Mesodermal cell (in vitro differentiated cells): ENCODE measurements around the gene TMEM117.
"Not testable (repeated sequence)": the region's sequence is repeated elsewhere in the genome, so short reads cannot be mapped to it uniquely, and the experiment has no call there.

ENCODE experiments used
- H3K27ac ChIP-seq: 2 replicates; pipeline ENCODE4 v1.7.0; 2013; ENCODE audit warnings: mild to moderate bottlenecking, low read depth, low read length, moderate library complexity; ENCODE audit not compliant: severe bottlenecking
- H3K36me3 ChIP-seq: 2 replicates; pipeline ENCODE4 v1.7.1; 2013; ENCODE audit warnings: mild to moderate bottlenecking, low read length, moderate library complexity; ENCODE audit not compliant: control insufficient read depth, insufficient read depth
- H3K4me1 ChIP-seq: one replicate; pipeline ENCODE4 v1.7.1; 2013; ENCODE audit warnings: mild to moderate bottlenecking, low read length; ENCODE audit not compliant: insufficient read depth, control insufficient read depth, poor library complexity, severe bottlenecking
- H3K4me3 ChIP-seq: 2 replicates; pipeline ENCODE4 v1.7.0; 2013; ENCODE audit warnings: low read length, control low read depth, mild to moderate bottlenecking; ENCODE audit not compliant: insufficient read depth, poor library complexity, severe bottlenecking; ENCODE audit errors: extremely low read depth
- H3K9me3 ChIP-seq: 2 replicates; pipeline ENCODE4 v1.7.1; 2013; ENCODE audit warnings: mild to moderate bottlenecking, low read length, moderate library complexity; ENCODE audit not compliant: control insufficient read depth
- WGBS, 2 experiments: methylation state at CpG; one replicate each; pipeline ENCODE4 v1.1.5; 2013; ENCODE audit warnings: missing lambda C conversion rate in 2 of 2; ENCODE audit not compliant: insufficient coverage in 2 of 2; 5-methylcytosine and 5-hydroxymethylcytosine counted together

Gene TMEM117

DNA sequence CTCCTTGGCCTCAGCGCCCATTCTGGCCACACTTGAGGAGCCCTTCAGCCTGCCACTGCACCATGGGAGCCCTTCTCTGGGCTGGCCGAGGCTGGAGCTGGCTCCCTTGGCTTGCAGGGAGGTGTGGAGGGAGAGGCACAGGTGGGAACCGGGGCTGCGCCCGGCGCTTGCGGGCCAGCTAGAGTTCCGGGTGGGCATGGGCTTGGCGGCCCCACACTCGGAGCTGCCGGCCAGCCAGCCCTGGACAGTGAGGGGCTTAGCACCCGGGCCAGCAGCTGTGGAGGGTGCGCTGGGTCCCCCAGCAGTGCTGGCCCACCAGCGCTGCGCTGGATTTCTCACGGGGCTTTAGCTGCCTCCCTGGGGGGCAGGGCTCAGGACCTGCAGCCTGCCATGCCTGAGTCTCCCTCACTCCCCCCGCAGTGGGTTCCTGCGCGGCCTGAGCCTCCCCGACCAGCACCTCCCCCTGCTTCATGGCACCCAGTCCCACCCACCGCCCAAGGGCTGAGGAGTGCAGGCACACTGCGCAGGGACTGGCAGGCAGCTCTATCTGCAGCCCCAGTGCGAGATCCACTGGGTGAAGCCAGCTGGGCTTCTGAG is 28.0 kb downstream of the TMEM117 start:
- Histone ChIP-seq H3K9me3 (no peaks in the 10 kb centered on the region), H3K27ac (no peak overlapping the region), H3K36me3 (no peaks in the 10 kb centered on the region), H3K4me3 (no peak overlapping the region), H3K4me1 (peaks cover 3% of the 10 kb centered on the region)
- WGBS, 2 experiments = 96 to 98% methylated on average over 16 to 20 of the region's 23 CpGs

DNA sequence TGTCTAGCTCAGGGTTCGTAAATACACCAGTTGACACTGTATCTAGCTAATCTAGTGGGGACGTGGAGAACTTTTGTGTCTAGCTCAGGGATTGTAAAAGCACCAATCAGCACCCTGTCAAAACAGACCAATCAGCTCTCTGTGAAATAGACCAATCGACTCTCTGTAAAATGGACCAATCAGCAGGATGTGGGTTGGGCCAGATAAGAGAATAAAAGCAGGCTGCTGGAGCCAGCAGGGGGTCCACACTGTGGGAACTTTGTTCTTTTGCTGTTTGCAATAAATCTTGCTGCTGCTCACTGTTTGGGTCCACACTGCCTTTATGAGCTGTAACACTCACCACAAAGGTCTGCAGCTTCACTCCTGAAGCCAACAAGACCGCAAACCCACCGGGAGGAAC is 28.7 kb downstream of the TMEM117 start:
- H3K9me3 ChIP-seq, H3K4me3 ChIP-seq, H3K27ac ChIP-seq, H3K4me1 ChIP-seq, H3K36me3 ChIP-seq: not testable (repeated sequence)
- WGBS, 2 experiments = 85 to 100% methylated on average over 3 to 5 of the region's 5 CpGs

DNA sequence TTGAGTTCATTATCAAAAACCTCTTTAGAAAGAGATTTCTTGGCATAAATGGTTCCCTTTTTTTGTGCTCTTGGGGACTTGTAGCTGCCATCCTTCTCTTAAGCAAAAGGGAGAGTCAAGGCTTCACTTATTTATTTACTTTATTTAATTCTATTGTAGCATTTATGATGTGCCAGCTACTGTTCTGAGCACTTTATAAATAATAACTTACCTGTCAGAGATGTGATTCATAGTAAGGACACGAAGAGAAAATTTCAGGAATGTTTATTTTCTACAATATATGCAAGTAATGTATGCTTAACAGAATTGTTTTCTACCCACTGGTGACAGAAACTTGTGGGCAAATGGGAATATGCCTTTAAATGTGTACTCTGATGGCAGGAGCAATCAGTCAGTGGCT is 33.3 kb downstream of the TMEM117 start:
- H3K4me1 ChIP-seq = no peaks in the 10 kb centered on the region
- no peak overlapping the region for H3K4me3 ChIP-seq
- H3K27ac ChIP-seq = no peak overlapping the region
- H3K36me3 ChIP-seq = no peaks in the 10 kb centered on the region
- H3K9me3 ChIP-seq = no peaks in the 10 kb centered on the region
- no CpG with 5 or more reads among the region's 1 CpG for WGBS, 2 experiments

DNA sequence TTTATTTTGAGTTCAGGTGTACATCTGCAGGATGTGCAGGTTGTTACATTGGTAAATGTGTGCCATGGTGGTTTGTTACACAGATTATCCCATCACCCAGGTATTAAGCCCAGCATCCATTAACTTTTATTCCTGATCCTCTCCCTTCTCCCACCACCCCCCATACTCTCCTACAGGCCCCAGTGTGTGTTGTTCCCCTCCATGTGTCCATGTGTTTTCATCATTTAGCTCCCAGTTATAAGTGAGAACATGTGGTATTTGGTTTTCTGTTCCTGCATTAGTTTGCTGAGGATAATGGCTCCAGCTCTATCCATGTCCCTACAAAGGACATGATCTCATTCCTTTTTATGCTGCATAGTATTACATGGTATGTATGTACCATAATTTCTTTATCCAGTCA is 33.9 kb downstream of the TMEM117 start:
- not testable (repeated sequence) for H3K4me3 ChIP-seq, H3K27ac ChIP-seq, H3K4me1 ChIP-seq, H3K9me3 ChIP-seq, H3K36me3 ChIP-seq

DNA sequence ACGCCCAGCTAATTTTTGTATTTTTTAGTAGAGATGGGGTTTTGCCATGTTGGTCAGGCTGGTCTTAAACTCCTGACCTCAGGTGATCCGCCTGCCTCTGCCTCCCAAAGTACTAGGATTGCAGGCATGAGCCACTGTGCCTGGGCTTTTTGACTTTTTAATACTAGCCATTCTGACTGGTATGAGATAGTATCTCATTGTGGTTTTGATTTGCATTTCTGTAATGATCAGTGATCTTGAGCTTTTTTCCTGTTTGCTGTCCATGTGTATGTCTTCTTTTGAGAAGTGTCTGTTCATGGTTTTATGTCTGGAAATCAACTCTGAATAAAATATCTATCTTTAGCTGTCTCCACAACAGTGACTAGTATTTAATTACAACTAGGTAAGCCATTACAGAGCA is 35.4 kb downstream of the TMEM117 start:
- 75 to 100% methylated on average over 1 of the region's 2 CpGs for WGBS, 2 experiments
- not testable (repeated sequence) for H3K27ac ChIP-seq

DNA sequence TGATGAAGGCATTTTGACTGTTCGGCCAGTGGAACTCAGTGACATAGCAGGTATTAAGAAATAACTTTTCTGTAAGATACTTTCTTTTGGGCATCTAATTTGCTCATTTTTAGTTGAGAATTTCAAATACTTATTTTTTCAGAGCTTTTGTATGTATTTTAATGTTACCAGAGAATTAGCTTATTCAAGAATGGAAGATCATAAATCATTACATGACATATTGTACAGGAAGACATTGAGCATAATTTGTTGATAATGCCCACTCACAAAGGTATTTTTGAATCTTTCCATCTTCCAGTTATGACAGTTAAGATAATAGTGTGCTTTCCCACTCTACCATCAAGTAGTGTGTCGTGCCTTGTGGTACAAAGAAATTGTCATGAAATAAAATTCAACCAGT is 36.5 kb downstream of the TMEM117 start:
- H3K36me3 ChIP-seq = no peaks in the 10 kb centered on the region
- no peaks in the 10 kb centered on the region for H3K9me3 ChIP-seq
- WGBS, 2 experiments = 100% methylated on average over 1 of the region's 2 CpGs; no CpG with 5 or more reads in 1 of the 2 experiments
- H3K4me3 ChIP-seq = no peak overlapping the region
- H3K27ac ChIP-seq = no peak overlapping the region
- no peaks in the 10 kb centered on the region for H3K4me1 ChIP-seq

More for the DNA sequence above, 35.4 kb downstream of the TMEM117 start:
- H3K9me3 ChIP-seq, H3K4me3 ChIP-seq, H3K36me3 ChIP-seq, H3K4me1 ChIP-seq: not testable (repeated sequence)

DNA sequence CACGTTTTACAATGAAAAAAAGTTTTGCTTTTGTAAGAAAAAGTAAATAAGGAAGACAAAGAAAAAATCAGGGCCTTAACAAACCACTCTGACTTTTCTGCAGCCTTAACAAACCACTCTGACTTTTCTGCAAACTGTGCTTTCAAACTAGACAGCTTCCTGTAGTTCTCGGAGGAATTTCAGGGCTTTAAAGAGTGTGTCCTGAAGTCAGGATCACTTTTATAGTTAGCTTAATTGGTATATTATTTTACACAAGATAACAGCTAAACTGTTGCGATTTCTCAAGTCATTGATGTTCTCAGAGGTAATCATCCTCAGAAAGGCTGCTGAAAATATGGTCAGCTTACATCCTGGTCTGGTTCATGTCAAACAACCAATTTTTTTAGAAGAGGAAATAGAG is 42.2 kb downstream of the TMEM117 start:
- WGBS, 2 experiments = 100% methylated on average over 1 of the region's 3 CpGs; no CpG with 5 or more reads in 1 of the 2 experiments
- H3K36me3 ChIP-seq = no peaks in the 10 kb centered on the region
- H3K4me1 ChIP-seq = no peaks in the 10 kb centered on the region
- no peak overlapping the region for H3K27ac ChIP-seq
- H3K9me3 ChIP-seq = no peaks in the 10 kb centered on the region
- H3K4me3 ChIP-seq = no peak overlapping the region

DNA sequence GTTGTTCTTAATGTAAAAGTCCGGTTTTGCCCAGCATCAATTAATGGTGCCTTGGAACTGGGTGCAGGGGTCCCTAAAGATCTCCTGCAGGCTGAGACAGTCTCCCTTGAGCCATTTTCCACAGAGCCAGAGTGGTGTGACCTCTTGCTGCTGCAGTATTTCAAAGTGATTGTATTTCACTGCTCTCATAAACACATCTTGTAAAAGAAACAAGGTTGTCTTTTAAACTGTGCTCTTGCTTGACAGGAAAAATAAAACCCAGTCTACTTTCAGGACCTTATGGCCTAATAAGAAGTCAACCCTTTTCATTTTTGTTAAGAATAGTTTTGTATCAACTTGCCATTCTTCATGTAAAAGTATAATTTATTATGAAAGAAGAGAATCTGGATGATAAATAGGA is 44.7 kb downstream of the TMEM117 start:
- Histone ChIP-seq H3K4me3 (no peak overlapping the region), H3K27ac (no peak overlapping the region), H3K4me1 (no peaks in the 10 kb centered on the region), H3K36me3 (no peaks in the 10 kb centered on the region), H3K9me3 (no peaks in the 10 kb centered on the region)
- 88 to 100% methylated on average over 1 of the region's 1 CpG for WGBS, 2 experiments

DNA sequence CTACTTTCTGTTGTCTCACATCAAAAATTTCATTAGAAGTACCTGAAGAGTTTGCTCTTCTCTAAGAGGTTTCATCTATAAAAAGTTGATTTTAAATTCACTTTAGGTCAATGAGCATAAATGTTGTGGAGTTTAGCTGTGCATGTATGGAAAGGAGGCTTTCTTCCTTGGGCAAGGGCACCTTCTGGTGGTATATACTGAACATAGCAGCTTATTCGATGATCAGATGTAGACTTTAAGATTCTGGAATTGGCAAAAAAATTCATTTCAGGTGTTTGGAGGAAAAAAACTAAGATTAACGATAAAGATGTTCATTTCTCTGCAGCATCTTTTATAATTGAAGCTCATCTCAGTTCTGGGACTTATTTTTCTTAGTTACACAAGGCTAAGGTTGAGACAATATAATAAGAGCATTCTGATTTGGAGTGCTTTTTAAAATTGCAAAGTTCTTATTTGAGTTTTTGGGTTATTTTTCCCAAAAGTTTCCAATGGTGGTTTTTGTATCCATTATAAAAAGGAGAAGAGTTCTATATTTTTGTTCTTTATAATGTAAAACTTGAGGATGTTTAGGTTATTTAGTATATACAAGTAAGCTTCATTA is 46.8 kb downstream of the TMEM117 start:
- no peaks in the 10 kb centered on the region for H3K9me3 ChIP-seq
- no peaks in the 10 kb centered on the region for H3K36me3 ChIP-seq
- WGBS, 2 experiments = 0 to 22% methylated on average over 1 of the region's 2 CpGs
- H3K27ac ChIP-seq = no peak overlapping the region
- H3K4me3 ChIP-seq = no peak overlapping the region
- H3K4me1 ChIP-seq = no peaks in the 10 kb centered on the region

DNA sequence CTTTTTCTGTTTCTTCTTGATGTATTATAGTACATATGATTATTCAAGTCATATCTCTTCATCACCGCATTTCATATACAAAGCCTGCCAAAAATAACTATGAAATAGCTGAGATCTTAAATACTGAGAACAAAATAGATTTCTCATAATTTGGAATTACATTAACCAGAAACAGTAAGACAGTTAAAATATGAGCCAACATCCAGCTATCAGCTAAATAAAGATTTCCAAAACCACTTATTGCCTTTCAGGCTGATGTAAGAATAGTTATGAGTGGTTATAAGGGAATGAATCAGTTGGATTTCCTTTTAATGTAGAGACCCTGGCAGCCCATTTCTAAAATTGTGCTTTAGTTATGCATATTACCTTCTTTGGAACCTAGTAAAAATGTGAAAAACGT is 47.4 kb downstream of the TMEM117 start:
- Histone ChIP-seq H3K4me1 (no peaks in the 10 kb centered on the region), H3K36me3 (no peaks in the 10 kb centered on the region), H3K4me3 (no peak overlapping the region), H3K9me3 (no peaks in the 10 kb centered on the region), H3K27ac (no peak overlapping the region)
- no CpG with 5 or more reads among the region's 2 CpGs for WGBS, 2 experiments

DNA sequence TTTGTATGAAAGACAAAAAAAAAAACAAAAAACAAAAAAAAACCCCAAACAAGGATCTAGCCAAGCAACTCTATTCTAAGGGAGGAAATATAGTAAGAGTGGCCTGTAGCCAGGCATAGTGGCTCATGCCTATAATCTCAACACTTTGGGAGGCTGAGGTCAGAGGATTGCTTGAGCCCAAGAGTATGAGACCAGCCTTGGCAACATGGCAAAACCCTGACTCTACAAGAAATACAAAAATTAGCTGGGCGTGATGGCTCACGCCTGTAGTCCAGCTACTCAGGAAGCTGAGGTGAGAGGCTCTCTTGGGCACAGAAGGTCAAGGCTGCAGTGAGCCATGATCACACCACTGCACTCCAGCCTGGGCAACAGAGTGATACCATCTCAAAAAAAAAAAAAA is 47.9 kb downstream of the TMEM117 start:
- Histone ChIP-seq H3K27ac (no peak overlapping the region), H3K9me3 (no peaks in the 10 kb centered on the region), H3K4me1 (no peaks in the 10 kb centered on the region)

More for the DNA sequence above, 47.9 kb downstream of the TMEM117 start:
- Histone ChIP-seq H3K36me3 (no peaks in the 10 kb centered on the region), H3K4me3 (no peak overlapping the region)
- WGBS, 2 experiments = 90 to 93% methylated on average over 2 of the region's 2 CpGs
